Measurements from ENCODE around the gene POP7.
A peak's percentile ranks its signal among the peaks of the same experiment; 100 is the strongest.

Gene POP7

GRCh38 chr7:100679129-100679926, 26.6 kb upstream of the POP7 start:
- no peak for DNase-seq

- DNase-seq = no peak
Measured at GRCh38 chr7:100679927-100680575, 25.9 kb upstream of the POP7 start.

GRCh38 chr7:100680576-100681271, 25.2 kb upstream of the POP7 start:
- no peak for DNase-seq

DNA sequence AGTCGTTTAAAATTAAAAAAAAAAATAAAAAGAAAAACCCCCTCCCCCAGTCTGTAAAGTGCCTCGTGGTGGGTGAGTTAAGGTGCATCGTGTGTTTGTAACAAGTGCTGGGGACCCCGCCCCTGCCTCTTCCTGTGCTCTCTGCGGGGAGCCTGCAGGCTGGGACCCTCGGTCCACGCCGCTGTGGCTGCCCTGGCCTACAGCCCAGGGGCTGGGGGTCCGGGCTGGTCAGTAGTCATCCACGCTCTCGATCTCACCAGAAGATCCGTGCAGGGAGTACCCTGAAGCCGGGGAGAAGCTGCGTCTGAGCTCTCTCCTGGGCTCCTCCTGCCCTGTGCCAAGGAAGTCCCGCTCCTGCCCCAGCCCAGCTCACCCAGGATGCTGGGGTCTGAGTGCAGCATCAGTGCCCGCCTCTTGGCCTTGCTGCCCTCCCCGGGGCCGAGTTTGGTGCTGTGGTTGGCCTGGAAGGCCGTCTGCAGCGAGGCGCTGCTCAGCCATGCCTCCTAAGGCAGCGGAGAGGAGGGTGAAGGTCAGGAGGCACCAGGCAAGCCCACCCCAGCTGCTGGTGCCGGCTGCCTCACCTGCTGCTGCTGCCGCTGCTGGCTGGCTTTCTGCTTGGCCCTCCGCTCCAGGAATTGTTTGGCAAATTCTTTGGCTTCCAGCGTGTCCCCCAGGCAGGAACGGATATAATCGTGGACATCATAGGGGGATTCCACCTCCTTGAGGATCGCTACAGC, 24.3 kb upstream of the POP7 start:
- no peak for DNase-seq

DNA sequence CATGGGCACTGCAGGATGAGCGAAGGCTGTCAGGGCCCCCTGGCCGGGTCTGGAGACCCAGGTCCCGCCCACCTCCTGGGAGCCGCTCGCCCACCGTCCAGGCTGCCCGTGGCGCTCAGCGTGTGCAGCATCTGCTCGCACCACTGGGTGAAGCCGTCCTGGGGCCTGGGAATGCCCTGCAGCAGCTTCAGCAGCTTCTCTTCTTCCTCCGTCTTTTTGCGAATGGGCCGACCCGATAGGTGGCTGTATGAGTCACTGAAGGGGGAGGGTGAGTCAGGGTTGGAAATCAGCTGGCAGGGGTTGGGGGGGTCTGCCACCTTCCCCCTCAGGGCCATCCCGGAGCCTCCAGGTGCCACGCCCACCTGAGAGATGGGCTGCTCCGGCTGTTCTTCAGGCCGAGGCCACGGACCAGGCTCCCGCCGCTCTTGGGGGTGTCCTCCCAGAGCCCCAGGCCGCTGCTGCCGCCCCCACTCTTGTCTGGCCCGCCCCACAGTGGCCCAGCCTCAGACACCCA, 23.6 kb upstream of the POP7 start:
- DNase-seq = no peak

DNA sequence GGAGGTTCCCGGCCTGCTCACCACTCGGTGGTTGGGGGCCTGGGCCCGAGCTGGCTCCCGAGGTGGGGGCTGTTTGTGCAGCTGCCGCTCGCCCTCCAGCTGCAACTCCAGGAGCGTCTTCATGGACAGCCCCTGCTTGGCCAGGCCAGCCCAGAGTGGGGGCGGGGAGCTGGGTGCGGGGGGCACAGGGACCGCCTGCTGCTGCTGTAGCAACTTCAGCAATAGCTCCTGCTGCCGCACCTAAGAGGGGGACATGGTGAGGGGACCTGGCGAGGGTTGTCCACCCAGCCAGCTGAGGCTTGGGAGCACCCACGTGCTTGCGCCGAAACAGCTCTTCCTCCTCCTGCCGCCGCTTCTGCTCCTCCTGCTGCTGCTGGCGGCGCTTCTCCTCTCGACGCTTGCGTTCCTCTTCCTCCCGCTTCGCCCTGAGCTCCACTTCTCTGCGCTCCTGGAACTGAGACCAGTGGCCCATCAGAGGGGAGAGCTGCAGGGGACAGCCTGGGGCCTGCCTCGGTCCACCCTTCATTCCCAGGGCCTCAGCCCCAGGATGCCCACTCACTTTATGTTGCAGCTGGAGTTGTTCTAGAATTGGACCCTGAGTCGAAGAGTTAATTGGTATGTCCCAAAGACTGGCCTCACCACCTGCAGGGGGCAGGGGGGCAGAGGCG, 22.8 kb upstream of the POP7 start:
- no peak for DNase-seq

DNA sequence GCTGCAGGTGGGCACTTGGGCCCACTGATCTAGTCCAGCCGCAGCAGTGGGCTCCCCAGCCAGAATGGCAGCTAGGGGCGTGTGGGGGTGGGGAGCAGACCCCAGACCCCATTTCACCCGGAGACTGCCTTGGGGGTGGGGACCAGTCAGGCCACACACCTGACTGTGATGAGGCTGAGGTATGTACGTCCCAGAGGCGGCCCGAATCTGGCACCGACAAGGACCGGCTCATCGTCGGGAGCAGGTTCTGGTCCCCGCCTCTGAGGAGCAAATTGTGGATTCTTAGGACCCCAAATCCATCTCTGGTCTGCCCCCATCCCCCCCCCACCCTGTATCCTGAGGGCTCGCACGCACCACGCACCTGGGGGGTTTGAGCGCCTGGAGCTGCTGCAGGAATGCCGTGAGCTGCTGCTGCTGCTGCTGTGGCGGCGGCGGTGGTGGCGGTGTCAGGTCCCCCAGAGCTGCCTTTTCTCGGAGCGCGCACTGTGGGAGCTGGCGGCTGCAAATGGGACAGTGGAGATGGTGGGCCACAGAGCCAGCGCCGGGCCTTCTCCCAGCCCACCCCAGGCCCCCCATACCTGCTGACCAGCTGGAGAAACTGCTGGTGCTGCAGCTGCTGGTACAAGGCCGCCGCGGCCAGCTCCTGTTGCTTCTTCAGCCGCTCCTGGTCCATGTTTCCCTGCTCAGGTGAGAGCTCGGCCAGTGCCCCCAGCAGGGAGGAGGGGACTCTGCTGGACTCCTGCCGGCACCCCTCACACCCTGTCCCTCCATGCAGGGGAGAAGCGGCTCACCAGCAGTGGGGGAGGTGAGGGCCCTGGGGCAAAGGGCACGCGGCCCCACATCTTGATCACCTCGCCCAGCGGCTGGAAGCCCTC, 22.0 kb upstream of the POP7 start:
- DNase-seq = no peak

- no peak for DNase-seq
Measured at GRCh38 chr7:100684534-100685042, 21.3 kb upstream of the POP7 start.

DNA sequence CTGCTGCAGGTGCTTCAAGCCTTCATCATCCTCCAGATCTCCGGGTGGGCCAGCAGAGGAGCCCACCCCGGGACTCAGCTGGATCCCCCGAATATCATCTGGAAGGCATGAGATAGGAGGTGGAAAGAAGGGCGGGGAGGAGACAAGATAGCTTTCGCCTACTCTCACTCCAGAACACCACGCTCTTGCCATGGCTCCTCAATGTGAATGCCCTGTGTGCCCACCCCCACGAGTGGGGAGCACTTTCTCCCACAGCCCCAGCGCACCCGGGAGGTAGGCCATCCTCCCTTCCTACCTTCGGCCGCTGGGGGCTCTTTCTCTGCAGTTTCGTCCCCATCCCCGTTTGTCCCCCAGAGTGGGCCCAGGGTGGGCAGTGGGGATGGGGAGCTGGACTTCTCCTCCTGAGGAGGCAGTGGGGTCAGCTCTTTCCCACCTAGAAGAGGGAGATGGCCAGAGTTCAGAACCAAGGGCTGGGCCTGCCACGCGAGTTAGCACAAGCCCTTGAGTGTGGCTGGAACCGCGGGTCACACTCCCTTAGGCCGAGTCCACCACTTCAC, 20.8 kb upstream of the POP7 start:
- no peak for DNase-seq

GRCh38 chr7:100685631-100686145, 20.2 kb upstream of the POP7 start:
- DNase-seq = no peak

DNA sequence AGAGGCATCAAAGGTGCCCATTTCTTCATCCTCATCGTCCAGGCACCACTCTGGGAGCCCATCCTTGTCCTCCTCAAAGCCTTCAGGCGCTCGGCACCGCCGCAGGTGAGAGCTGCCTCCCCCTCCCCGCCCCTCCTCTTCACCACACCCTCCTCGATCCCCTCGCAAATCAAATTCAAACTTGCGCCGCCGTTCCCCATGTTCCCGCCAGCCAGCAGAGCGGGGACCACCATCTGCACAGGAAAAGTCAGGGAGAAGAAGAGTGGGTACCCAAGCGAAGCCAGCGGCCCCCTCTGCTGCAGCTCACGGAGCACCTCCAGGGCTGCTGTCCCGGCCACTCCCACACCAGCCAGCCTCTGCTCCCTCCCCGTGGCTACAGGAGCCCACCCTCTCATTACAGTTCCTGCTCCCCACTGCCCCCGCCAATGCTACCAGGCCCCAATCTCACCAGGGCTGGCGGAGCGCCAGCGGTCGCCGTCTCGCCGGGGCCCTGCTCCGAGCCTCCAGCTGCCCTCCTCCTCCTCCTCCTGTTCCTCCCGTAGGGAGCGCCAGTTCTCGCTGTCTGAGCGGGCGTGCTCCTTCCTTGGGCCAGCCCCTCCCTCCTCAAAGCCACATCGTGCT, 19.6 kb upstream of the POP7 start:
- DNase-seq = no peak

DNA sequence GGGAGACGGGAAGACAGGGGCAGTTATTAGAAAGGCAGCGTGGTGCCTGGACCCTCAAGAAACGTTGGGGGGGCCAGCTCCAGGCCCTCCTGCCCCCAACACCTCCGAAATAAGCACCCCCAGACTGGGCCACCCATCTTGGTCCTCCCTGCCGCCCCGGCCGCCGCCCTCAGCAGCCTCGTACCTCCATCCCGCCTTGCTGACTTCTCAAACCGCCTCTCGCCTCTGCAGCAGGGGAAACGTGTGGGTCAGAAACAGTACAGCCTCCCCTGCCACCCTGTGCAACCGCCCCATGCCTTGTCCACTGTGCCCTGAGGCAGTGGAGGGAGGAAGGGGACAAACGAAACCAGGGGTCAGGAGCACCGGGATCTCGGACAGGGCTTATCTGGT, 19.1 kb upstream of the POP7 start:
- DNase-seq = no peak

- no peak for DNase-seq
Measured at GRCh38 chr7:100687261-100687660, 18.7 kb upstream of the POP7 start.

GRCh38 chr7:100687751-100688300, 18.1 kb upstream of the POP7 start:
- DNase-seq = no peak

DNA sequence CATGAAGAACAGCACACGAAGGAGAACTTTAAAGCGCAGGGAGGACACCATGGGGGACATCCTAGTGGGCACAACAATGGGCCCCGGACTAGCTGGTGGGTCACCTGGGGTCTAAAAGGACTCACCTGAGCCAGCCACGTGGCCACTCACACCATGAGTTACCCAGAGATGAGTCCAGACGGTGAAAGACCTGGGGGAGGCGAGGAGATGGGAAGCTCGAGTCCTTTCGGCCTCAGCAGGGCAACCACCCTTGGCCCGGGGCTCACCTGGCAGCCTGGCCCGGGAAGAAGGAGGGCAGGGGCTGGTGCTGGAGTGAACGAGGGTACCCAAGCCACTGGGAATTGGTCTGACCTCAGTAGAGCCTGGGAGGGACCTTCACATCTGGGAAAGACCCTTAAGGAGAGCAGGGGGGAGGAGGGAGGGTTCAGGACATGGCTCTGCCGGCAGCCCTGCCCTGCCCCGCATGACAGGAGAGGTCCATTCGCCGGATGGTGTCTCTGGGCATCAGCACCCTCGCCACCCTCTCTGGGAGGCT, 17.5 kb upstream of the POP7 start:
- no peak for DNase-seq

- DNase-seq = no peak
Measured at GRCh38 chr7:100689230-100690135, 16.4 kb upstream of the POP7 start.

DNA sequence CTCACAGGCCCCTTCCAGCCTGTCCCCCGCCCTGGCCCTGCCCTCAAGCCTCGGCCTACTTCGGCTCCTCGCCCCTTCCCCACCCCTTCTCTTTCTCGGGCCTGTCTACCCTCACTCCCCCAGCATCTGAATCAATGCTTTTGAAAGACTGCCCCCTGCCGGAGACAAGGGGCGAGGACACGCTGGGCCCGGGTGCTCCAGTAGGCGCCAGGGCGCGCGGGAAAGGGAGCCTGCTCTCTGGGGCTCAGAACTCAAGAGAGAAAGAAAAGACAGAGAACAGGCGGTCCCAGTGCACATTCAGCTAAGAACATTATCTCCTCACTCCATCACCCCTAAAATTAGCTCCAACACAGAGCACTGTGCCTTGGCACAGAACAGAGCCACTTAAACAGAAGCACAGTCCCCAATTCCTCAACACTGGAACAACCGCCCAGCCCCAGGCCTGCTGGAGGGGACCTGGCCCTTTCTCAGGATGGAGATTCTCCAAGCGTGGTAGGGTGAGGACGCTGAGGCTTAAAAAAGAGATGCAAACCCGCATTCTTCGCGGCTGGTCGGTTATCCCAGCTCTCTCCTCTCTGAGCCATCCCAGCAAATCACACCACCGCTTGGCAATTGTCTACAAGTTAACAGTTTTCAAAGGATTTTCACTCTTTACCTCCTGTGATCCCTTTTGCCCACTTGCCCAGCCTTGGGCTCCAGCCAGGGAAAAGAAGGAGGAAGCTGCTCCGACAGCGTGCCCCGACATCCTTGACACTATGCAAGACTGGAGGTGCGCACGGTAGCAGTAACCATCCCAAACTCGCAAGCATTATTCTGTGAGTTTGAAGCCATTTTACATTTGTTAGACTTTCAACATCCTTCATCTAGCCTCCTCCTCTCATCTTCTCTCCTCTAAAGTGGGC, 14.0 kb upstream of the POP7 start:
- peak; percentile 71 for DNase-seq

All from NCI-H1436 (cell line).